HepG2 (cell line): ENCODE measurements around the gene SLC13A3. TPM values are rescaled to one million over a fixed set of nuclear protein-coding genes. Genes with fewer than 3 reads are reported as not detected.
A peak's percentile ranks its signal among the peaks of the same experiment; 100 is the strongest.

ENCODE experiments used
- AGO2 ChIP-seq: fragments of 200-400 bp; formaldehyde crosslinking; optimal IDR thresholded peaks from 2 replicates; pipeline ENCODE3; 2017; ENCODE audit warnings: mild to moderate bottlenecking, low read depth, low read length, moderate library complexity
- BRD4 ChIP-seq: sonication (generic); formaldehyde crosslinking; IDR thresholded peaks from 2 replicates; pipeline ENCODE4 v1.4.0; 2020; ENCODE audit warnings: missing genetic modification reagents
- CBX5 ChIP-seq: sonication (generic); formaldehyde crosslinking; IDR thresholded peaks from 2 replicates; pipeline ENCODE4 v1.4.0; 2020; ENCODE audit warnings: missing genetic modification reagents, borderline replicate concordance
- ESRRA ChIP-seq: sonication (generic); formaldehyde crosslinking; IDR thresholded peaks from 2 replicates; pipeline ENCODE4 v1.5.1; 2020; ENCODE audit warnings: mild to moderate bottlenecking, low read depth, missing genetic modification reagents
- HNRNPL ChIP-seq: fragments of 200-400 bp; formaldehyde crosslinking; IDR thresholded peaks from 2 replicates; pipeline ENCODE4 v1.6.1; 2017; ENCODE audit warnings: mild to moderate bottlenecking, low read depth, low read length
- KDM3A ChIP-seq: IDR thresholded peaks from 2 replicates; pipeline ENCODE4 v1.6.1; 2018; ENCODE audit warnings: low read depth, missing compliant biosample characterization
- KMT2A ChIP-seq: sonication (generic); formaldehyde crosslinking; IDR thresholded peaks from 2 replicates; pipeline ENCODE4 v1.4.0; 2020; ENCODE audit warnings: missing genetic modification reagents
- MTA1 ChIP-seq: sonication (generic); formaldehyde crosslinking; IDR thresholded peaks from 2 replicates; pipeline ENCODE4 v1.4.0; 2020; ENCODE audit warnings: missing genetic modification reagents, mild to moderate bottlenecking, borderline replicate concordance
- PHF21A ChIP-seq: sonication (generic); formaldehyde crosslinking; IDR thresholded peaks from 2 replicates; pipeline ENCODE4 v1.5.0; 2020; ENCODE audit warnings: mild to moderate bottlenecking, missing genetic modification reagents
- POLR2AphosphoS2 ChIP-seq: IDR thresholded peaks from 2 replicates; pipeline ENCODE4 v1.6.1; 2011; ENCODE audit warnings: low read depth, low read length, improper control_type of control experiment
- SRF ChIP-seq: IDR thresholded peaks from 2 replicates; pipeline ENCODE4 v1.6.1; 2011; ENCODE audit warnings: mild to moderate bottlenecking, low read depth, low read length, moderate library complexity
- ZNF256 ChIP-seq: sonication (generic); formaldehyde crosslinking; conservative IDR thresholded peaks from 2 replicates; pipeline ENCODE4 v1.4.0; 2020; ENCODE audit warnings: missing genetic modification reagents
- ZNF274 ChIP-seq: sonication (generic); formaldehyde crosslinking; IDR thresholded peaks from 2 replicates; pipeline ENCODE4 v1.5.1; 2020; ENCODE audit warnings: mild to moderate bottlenecking, missing genetic modification reagents
- ZNF296 ChIP-seq: sonication (generic); formaldehyde crosslinking; conservative IDR thresholded peaks from 2 replicates; pipeline ENCODE4 v1.5.0; 2020; ENCODE audit warnings: mild to moderate bottlenecking, missing genetic modification reagents
- ZNF431 ChIP-seq: sonication (generic); formaldehyde crosslinking; IDR thresholded peaks from 2 replicates; pipeline ENCODE4 v1.9.0; 2022; ENCODE audit warnings: missing genetic modification reagents, low read depth, mild to moderate bottlenecking, borderline replicate concordance
- ZNF615 ChIP-seq: sonication (generic); formaldehyde crosslinking; IDR thresholded peaks from 2 replicates; pipeline ENCODE4 v1.5.0; 2020; ENCODE audit warnings: mild to moderate bottlenecking, missing genetic modification reagents, borderline replicate concordance
- polyA plus RNA-seq, 8 experiments: library from polyadenylated mRNA; depleted of rRNA in 3 of 8; stranded (reverse) in 7 of 8; unstranded in 1 of 8; fragments of >200 nt; fragmentation: Illumina TruSeq in 4 of 8; extraction: Trizol in 4 of 8; gene quantifications; 2 replicates each; pipeline versions ENCODE4 v1.2.1 to v1.2.3, GENCODE V29; 2011 to 2016; ENCODE audit warnings: low read depth in 4 of 8, missing spikeins in 1 of 8, mixed read lengths in 1 of 8; ENCODE audit not compliant: insufficient read depth in 1 of 8
- total RNA-seq, 5 experiments: library from RNA; depleted of rRNA; stranded (reverse); fragments of >200 nt; fragmentation: Illumina TruSeq; extraction: Trizol; gene quantifications; 2 replicates each; pipeline ENCODE4 v1.2.3, GENCODE V29; 2016; ENCODE audit warnings: low read depth in 1 of 5
- TF ChIP-seq, protein P1 (sequence below): sonication (generic); formaldehyde crosslinking; IDR thresholded peaks from 2 replicates; pipeline ENCODE4 v1.8.0; 2022; ENCODE audit warnings: missing genetic modification reagents, mild to moderate bottlenecking, borderline replicate concordance
- TF ChIP-seq, protein P2 (sequence below): IDR thresholded peaks from 2 replicates; pipeline ENCODE4 v1.6.1; 2016; ENCODE audit warnings: mild to moderate bottlenecking
- TF ChIP-seq, protein P3 (sequence below): sonication (generic); formaldehyde crosslinking; IDR thresholded peaks from 2 replicates; pipeline ENCODE4 v1.8.1; 2022; ENCODE audit warnings: mild to moderate bottlenecking, missing genetic modification reagents
- TF ChIP-seq, protein P4 (sequence below): IDR thresholded peaks from 2 replicates; pipeline ENCODE4 v1.6.1; 2012; ENCODE audit warnings: inconsistent platforms
- TF ChIP-seq, protein P5 (sequence below): sonication (generic); formaldehyde crosslinking; IDR thresholded peaks from 2 replicates; pipeline ENCODE4 v1.4.0; 2020; ENCODE audit warnings: mild to moderate bottlenecking, missing genetic modification reagents
- TF ChIP-seq, protein P6 (sequence below): sonication (generic); formaldehyde crosslinking; IDR thresholded peaks from 2 replicates; pipeline ENCODE4 v1.4.0; 2020; ENCODE audit warnings: missing genetic modification reagents

Gene SLC13A3
- total and polyA plus RNA-seq, 2 of the 13 experiments (the other 11 are each of a cell fraction or from before 2014, with no cell fraction given) = 66.5 to 76.0 TPM

DNA sequence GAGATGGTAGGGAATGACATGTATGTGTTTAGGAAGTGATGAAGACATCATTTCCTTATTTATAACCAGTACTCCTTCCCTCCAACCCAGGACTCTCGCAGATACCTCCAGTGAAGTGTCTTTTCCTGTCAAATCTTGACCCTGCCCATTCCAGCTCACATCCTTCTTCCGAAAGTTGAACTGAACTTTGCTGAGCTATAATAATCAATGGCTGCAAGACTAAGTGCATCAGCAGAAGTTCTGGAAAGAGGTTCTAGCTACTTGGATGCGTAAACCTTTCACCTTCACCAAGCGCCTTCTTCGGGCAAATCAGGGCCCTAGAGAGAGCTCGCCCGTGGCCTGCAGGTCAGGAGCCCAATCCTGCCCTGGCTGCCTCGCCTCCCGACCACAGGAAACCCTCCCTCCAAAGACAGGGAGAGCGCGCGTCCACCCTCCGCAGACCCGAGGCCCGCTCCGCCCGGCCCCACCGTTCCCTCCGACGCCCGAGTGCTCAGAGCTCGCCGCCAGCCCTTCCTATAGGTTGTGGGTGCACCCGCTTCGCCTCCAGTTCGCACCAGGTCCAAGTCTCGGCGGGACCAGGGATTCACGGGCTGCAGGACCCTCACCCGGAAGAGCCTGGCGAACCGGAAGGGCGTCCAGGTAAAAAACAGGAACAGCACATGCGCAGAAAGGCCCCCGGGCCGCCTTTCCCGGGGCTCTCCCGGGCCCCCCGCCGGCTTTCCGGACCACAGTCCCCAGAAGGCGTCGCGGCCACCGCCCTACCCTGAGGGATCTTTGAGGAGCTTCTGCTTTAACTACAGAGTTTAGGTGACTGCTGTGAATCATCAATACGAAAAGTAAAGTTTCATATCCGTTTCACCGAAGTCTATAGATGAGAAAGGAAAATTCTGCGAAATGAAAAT, 138.1 kb downstream of the SLC13A3 start, which contains the start of gene ZNF334 (continued):
- TF ChIP-seq, protein P1, sequence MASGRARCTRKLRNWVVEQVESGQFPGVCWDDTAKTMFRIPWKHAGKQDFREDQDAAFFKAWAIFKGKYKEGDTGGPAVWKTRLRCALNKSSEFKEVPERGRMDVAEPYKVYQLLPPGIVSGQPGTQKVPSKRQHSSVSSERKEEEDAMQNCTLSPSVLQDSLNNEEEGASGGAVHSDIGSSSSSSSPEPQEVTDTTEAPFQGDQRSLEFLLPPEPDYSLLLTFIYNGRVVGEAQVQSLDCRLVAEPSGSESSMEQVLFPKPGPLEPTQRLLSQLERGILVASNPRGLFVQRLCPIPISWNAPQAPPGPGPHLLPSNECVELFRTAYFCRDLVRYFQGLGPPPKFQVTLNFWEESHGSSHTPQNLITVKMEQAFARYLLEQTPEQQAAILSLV (CRISPR knock-in tag) = no peak; the same call in 1 of the 2 replicates
- no peak for TF ChIP-seq ZNF431
- 0 out of 2 replicates have a peak, but pooled peaks have one; percentile 54 for TF ChIP-seq ZNF256 (CRISPR knock-in tag)
- TF ChIP-seq, protein P2, sequence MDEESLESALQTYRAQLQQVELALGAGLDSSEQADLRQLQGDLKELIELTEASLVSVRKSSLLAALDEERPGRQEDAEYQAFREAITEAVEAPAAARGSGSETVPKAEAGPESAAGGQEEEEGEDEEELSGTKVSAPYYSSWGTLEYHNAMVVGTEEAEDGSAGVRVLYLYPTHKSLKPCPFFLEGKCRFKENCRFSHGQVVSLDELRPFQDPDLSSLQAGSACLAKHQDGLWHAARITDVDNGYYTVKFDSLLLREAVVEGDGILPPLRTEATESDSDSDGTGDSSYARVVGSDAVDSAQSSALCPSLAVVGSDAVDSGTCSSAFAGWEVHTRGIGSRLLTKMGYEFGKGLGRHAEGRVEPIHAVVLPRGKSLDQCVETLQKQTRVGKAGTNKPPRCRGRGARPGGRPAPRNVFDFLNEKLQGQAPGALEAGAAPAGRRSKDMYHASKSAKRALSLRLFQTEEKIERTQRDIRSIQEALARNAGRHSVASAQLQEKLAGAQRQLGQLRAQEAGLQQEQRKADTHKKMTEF = peak; percentile 44; the same call in 1 of the 2 replicates
- TF ChIP-seq BRD4 (CRISPR knock-in tag) = peak; percentile 71; the same call in 1 of the 2 replicates
- TF ChIP-seq SRF = no peak
- peak; percentile 34; the same call in 1 of the 2 replicates for TF ChIP-seq MTA1 (CRISPR knock-in tag)
- peak; percentile 36; the same call in 1 of the 2 replicates for TF ChIP-seq KDM3A
- peak; percentile 63; the same call in 1 of the 2 replicates for TF ChIP-seq KMT2A
- TF ChIP-seq ZNF615 = 0 out of 2 replicates have a peak, but pooled peaks have one; percentile 24
- TF ChIP-seq POLR2AphosphoS2 = no peak
- TF ChIP-seq PHF21A (CRISPR knock-in tag) = no peak
- TF ChIP-seq, protein P3, sequence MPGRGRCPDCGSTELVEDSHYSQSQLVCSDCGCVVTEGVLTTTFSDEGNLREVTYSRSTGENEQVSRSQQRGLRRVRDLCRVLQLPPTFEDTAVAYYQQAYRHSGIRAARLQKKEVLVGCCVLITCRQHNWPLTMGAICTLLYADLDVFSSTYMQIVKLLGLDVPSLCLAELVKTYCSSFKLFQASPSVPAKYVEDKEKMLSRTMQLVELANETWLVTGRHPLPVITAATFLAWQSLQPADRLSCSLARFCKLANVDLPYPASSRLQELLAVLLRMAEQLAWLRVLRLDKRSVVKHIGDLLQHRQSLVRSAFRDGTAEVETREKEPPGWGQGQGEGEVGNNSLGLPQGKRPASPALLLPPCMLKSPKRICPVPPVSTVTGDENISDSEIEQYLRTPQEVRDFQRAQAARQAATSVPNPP = no peak
- TF ChIP-seq ZNF296 (CRISPR knock-in tag) = no peak
- TF ChIP-seq CBX5 (CRISPR knock-in tag) = peak; percentile 71; the same call in 1 of the 2 replicates
- TF ChIP-seq HNRNPL = 0 out of 2 replicates have a peak, but pooled peaks have one; percentile 20
- peak; percentile 56; the same call in 1 of the 2 replicates for TF ChIP-seq ZNF274 (CRISPR knock-in tag)
- TF ChIP-seq, protein P4, sequence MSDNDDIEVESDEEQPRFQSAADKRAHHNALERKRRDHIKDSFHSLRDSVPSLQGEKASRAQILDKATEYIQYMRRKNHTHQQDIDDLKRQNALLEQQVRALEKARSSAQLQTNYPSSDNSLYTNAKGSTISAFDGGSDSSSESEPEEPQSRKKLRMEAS = peak; percentile 60
- TF ChIP-seq, protein P5, sequence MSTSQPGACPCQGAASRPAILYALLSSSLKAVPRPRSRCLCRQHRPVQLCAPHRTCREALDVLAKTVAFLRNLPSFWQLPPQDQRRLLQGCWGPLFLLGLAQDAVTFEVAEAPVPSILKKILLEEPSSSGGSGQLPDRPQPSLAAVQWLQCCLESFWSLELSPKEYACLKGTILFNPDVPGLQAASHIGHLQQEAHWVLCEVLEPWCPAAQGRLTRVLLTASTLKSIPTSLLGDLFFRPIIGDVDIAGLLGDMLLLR (CRISPR knock-in tag) = peak; percentile 58; the same call in 1 of the 2 replicates
- peak; percentile 70 for TF ChIP-seq AGO2
- TF ChIP-seq, protein P6, sequence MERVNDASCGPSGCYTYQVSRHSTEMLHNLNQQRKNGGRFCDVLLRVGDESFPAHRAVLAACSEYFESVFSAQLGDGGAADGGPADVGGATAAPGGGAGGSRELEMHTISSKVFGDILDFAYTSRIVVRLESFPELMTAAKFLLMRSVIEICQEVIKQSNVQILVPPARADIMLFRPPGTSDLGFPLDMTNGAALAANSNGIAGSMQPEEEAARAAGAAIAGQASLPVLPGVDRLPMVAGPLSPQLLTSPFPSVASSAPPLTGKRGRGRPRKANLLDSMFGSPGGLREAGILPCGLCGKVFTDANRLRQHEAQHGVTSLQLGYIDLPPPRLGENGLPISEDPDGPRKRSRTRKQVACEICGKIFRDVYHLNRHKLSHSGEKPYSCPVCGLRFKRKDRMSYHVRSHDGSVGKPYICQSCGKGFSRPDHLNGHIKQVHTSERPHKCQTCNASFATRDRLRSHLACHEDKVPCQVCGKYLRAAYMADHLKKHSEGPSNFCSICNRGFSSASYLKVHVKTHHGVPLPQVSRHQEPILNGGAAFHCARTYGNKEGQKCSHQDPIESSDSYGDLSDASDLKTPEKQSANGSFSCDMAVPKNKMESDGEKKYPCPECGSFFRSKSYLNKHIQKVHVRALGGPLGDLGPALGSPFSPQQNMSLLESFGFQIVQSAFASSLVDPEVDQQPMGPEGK (CRISPR knock-in tag) = peak; percentile 60; the same call in 1 of the 2 replicates
- TF ChIP-seq ESRRA (CRISPR knock-in tag) = no peak
